MG63 (cell line): Measurements from ENCODE around the gene KCNT2. TPM values are rescaled to one million over a fixed set of nuclear protein-coding genes. Genes with fewer than 3 reads are reported as not detected.

Experiments used
- DNase-seq: peaks from one replicate; pipeline ENCODE4 v3.0.0-alpha.2; 2020
- H3K27me3 ChIP-seq: fragments of 250-450 bp; sonication (Bioruptor Pico); 2 replicates; pipeline ENCODE4 v1.5.1; 2020; ENCODE audit warnings: mild to moderate bottlenecking, moderate library complexity
- H3K36me3 ChIP-seq: fragments of 250-450 bp; sonication (Bioruptor Pico); 2 replicates; pipeline ENCODE4 v1.5.1; 2020; ENCODE audit warnings: mild to moderate bottlenecking, moderate library complexity
- H3K4me3 ChIP-seq: fragments of 250-450 bp; sonication (Bioruptor Pico); 2 replicates; pipeline ENCODE4 v1.5.1; 2020; ENCODE audit warnings: mild to moderate bottlenecking, moderate library complexity
- H3K9me3 ChIP-seq: fragments of 250-450 bp; sonication (Bioruptor Pico); 2 replicates; pipeline ENCODE4 v1.5.1; 2020; ENCODE audit warnings: mild to moderate bottlenecking, moderate library complexity
- total RNA-seq: library from RNA; depleted of rRNA; stranded (reverse); fragments of >200 nt; shearing (Covaris generic); gene quantifications from 2 replicates; pipeline ENCODE4 v1.2.3, GENCODE V29; 2014; ENCODE audit warnings: low replicate concordance

Gene KCNT2
- total RNA-seq, 1 experiment from 2014 or later, result 0.07 TPM

GRCh38 chr1:196603651-196604050 lies 4.6 kb downstream of the KCNT2 start:
- DNase-seq, result no peak
- no peaks in the 10 kb centered on the region for H3K36me3 ChIP-seq
- H3K27me3 ChIP-seq, result no peaks in the 10 kb centered on the region
- H3K4me3 ChIP-seq, result no peak overlapping the region
- no peaks in the 10 kb centered on the region for H3K9me3 ChIP-seq

GRCh38 chr1:196598942-196599748 lies 9.1 kb downstream of the KCNT2 start:
- Histone ChIP-seq H3K9me3 (no peaks in the 10 kb centered on the region), H3K4me3 (no peak overlapping the region), H3K27me3 (no peaks in the 10 kb centered on the region), H3K36me3 (no peaks in the 10 kb centered on the region)
- no peak for DNase-seq

- no peak overlapping the region for H3K4me3 ChIP-seq
- no peak for DNase-seq
- H3K27me3 ChIP-seq, result no peaks in the 10 kb centered on the region
- no peaks in the 10 kb centered on the region for H3K9me3 ChIP-seq
- H3K36me3 ChIP-seq, result no peaks in the 10 kb centered on the region
These were observed 13.5 kb downstream of the KCNT2 start for GRCh38 chr1:196594700-196595099.

DNA sequence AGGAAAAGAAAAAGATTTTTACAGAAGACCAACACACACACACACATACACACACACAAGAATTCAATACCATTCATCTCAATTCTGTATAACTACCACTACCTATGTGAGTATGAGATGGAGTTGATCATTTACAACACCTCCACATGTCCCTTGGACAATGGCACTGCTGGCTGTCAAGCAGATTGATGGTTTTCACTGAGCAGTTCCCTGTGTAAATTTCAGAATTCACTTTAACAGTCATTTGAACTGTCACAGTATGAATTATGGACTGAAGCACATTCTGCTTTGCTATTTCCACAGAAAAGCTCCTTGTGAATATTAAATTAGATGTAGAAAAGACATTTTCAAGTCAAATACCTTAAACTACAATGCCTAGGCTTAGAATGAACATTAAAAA lies 14.3 kb downstream of the KCNT2 start:
- H3K36me3 ChIP-seq, result no peaks in the 10 kb centered on the region
- no peak for DNase-seq
- H3K27me3 ChIP-seq, result no peaks in the 10 kb centered on the region
- H3K9me3 ChIP-seq, result no peaks in the 10 kb centered on the region
- H3K4me3 ChIP-seq, result no peak overlapping the region

- no peak overlapping the region for H3K4me3 ChIP-seq
- no peaks in the 10 kb centered on the region for H3K36me3 ChIP-seq
- H3K27me3 ChIP-seq, result no peaks in the 10 kb centered on the region
- no peaks in the 10 kb centered on the region for H3K9me3 ChIP-seq
- no peak for DNase-seq
These were observed 17.3 kb downstream of the KCNT2 start for GRCh38 chr1:196590959-196591358.

DNA sequence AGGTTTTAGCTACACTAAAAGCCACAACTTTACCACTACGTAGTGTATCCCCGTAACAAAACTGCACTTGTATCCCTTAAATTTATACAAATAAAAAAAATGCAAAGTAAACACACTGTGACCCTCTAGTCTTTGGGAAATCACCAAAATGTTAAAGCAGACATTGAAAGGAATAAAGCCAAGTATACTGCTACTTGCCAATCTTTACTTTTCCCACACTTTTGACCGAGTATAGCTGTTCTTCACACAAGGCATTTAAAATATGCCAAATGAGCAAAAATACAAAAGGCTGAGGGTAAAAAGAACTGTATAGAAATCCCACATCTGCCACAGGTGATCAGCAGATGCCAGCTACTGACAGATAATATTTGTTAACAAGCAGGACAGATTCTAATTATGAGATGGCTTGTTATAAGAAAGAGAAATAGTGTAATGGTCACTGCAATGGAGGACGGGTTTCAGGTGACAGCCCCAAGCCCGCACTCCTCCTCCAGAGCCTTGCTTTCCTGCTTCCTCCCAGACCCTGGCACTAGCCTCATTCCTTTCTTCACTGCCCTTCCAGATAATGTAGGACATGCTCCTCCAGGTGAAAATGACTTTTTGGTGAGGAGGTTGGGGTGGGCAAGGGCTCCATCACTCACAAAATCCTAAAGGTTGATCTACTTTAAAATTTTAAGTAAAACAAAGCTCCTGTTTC lies 18.1 kb downstream of the KCNT2 start:
- Histone ChIP-seq H3K4me3 (no peak overlapping the region), H3K27me3 (no peaks in the 10 kb centered on the region), H3K36me3 (no peaks in the 10 kb centered on the region), H3K9me3 (no peaks in the 10 kb centered on the region)
- DNase-seq, result no peak

DNA sequence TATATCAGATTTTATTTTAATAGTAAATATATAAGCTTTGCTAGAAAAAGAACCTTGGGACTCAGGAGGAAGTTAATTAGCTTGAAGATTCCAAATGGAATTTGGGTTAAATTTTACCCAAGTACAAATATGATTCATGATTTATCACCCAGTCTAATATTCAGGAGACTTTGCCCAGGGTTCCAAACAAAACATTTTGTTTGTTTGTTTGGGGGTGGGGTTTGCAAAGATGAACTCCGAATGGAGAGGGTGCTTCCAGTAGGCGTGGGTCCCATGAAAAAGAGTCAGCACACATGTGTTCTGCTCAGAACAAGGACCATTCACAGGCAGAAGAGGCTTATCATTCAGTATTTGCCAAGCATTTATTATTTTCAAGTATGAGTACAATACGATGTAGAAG lies 23.5 kb downstream of the KCNT2 start:
- no peak for DNase-seq
- Histone ChIP-seq H3K27me3 (no peaks in the 10 kb centered on the region), H3K36me3 (no peaks in the 10 kb centered on the region), H3K4me3 (no peak overlapping the region), H3K9me3 (no peaks in the 10 kb centered on the region)

- Histone ChIP-seq H3K4me3 (no peak overlapping the region), H3K27me3 (no peaks in the 10 kb centered on the region), H3K9me3 (no peaks in the 10 kb centered on the region), H3K36me3 (no peaks in the 10 kb centered on the region)
- no peak for DNase-seq
These were observed 30.9 kb downstream of the KCNT2 start for GRCh38 chr1:196577386-196577785.

DNA sequence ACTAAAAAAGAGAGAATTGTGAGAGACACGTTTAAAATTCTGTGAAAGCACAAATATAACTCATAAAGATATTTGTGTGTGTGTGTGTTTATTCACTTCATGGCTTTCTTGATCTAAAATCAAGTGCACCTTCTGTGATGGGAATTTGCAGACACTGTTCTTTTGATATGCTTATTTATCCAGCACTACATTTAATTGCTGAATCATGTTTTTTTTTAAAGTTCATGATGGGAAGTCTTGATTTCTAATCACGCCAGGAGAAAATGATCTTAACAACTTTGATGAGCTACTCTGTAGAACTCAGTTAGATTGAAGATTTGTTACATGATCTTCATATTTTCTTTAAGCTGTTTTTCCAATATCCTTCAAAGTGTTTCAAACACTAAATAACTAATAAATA lies 35.0 kb downstream of the KCNT2 start:
- Histone ChIP-seq H3K4me3 (no peak overlapping the region), H3K27me3 (no peaks in the 10 kb centered on the region), H3K9me3 (no peaks in the 10 kb centered on the region), H3K36me3 (no peaks in the 10 kb centered on the region)
- DNase-seq, result no peak

DNA sequence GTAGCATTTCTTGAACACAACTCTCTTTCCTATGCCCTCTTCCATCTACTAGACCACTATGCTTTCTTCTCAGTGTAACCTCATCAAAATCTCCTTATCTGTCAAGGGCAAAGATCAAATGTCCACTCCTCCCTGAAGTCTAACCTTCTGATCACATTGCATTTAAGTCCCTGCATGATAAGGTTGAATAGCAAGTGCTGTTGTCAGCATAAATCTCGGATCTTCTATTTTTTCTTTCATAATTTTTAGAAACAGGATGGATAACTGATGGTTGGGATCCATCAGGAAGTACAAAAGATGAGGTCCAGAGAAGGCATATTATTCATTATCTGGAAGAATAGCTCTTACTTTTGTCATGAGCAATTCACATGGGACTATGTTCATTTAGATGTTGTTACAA lies 41.0 kb downstream of the KCNT2 start:
- H3K4me3 ChIP-seq, result no peak overlapping the region
- H3K27me3 ChIP-seq, result no peaks in the 10 kb centered on the region
- H3K9me3 ChIP-seq, result peaks cover 2% of the 10 kb centered on the region; the same call in 1 of the 2 replicates
- no peaks in the 10 kb centered on the region for H3K36me3 ChIP-seq
- no peak for DNase-seq

DNA sequence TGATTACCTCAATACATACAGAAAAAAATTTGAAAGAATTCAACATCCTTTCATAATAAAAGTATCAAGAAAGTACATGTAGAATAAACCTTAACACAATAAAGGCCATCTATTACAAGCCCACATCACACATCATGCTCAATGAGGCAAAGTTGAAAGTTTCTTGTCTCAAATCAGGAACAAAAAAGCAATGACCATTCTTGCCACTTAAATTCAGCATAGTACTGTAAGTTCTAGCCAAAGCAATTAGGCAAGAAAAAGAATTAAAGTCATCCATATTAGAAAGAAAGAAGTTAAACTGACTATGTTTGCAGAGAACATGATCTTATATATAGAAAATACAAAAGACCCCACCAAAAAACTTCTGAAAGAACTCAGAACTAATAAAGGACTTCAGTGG lies 44.5 kb downstream of the KCNT2 start:
- peaks cover 2% of the 10 kb centered on the region; the same call in 1 of the 2 replicates for H3K9me3 ChIP-seq
- no peak for DNase-seq
- no peaks in the 10 kb centered on the region for H3K27me3 ChIP-seq
- no peaks in the 10 kb centered on the region for H3K36me3 ChIP-seq
- no peak overlapping the region for H3K4me3 ChIP-seq

GRCh38 chr1:196559314-196559713 lies 48.9 kb downstream of the KCNT2 start:
- DNase-seq, result no peak
- no peaks in the 10 kb centered on the region for H3K27me3 ChIP-seq
- H3K4me3 ChIP-seq, result no peak overlapping the region
- no peaks in the 10 kb centered on the region; the same call in 1 of the 2 replicates for H3K9me3 ChIP-seq
- no peaks in the 10 kb centered on the region for H3K36me3 ChIP-seq

DNA sequence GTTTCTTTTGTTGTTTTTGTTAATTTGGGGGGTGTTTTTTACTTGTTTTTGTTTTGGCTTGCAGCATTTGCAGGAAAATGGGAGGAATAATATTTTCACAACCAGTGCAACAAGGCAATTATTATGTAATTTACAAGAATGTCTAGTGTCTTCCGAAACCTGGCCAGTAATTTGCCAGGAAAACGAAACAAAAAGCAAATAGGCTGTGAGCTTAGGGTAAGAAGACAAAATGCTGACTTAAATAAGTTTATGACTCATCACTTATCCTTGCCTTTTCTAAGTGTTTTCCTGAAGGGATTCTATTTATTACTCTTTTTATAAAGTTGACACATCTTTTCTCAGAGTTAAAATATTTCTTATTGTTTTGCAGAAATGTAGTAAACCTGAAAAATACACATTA lies 49.8 kb downstream of the KCNT2 start:
- no peaks in the 10 kb centered on the region for H3K36me3 ChIP-seq
- DNase-seq, result peak; percentile 22
- H3K4me3 ChIP-seq, result peak overlapping the region; percentile 38
- no peaks in the 10 kb centered on the region for H3K9me3 ChIP-seq
- H3K27me3 ChIP-seq, result no peaks in the 10 kb centered on the region

GRCh38 chr1:196557797-196558196 lies 50.4 kb downstream of the KCNT2 start:
- no peak for DNase-seq
- Histone ChIP-seq H3K27me3 (no peaks in the 10 kb centered on the region), H3K9me3 (no peaks in the 10 kb centered on the region), H3K36me3 (no peaks in the 10 kb centered on the region), H3K4me3 (peak overlapping the region; percentile 38)

- Histone ChIP-seq H3K36me3 (no peaks in the 10 kb centered on the region), H3K27me3 (no peaks in the 10 kb centered on the region), H3K9me3 (no peaks in the 10 kb centered on the region), H3K4me3 (no peak overlapping the region)
- no peak for DNase-seq
These were observed 57.5 kb downstream of the KCNT2 start for GRCh38 chr1:196550731-196551130.

DNA sequence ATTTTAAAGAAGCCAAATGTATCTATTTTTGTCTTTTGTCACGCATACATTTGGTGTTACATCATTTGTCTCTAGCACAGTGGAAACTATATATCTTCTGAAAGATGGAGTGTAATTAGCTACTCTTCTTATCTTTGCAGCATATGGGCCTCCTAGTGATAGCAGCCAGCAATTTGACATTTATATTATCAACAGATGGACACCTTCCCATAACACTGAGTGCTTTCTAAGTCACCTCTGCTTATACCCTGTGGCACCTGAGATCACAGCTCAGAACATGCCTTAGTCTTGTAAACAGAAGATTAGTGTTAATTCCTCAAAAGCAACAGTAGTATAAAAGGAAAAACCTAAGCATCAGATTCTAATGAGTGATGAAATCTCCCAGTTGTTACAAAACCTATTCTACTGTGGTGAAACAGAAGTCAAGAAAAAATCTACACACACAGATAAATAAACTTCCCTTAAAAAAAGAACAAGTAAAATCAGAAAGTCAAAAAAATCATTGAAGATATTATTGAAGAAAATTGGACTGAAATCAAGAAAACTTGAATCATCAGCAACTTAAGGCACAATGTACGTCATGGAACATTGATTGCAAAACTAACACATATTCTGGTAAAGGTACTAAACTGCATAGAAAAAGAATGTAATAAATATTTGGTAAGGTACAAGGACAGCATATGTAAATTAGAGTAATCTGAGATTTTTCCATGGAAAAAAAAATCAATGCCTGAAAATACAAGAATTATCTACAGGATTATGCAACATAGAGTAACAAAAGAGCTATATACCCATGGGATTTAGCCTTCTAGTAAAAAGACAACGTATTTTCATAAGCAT lies 61.7 kb downstream of the KCNT2 start:
- no peak for DNase-seq
- Histone ChIP-seq H3K27me3 (no peaks in the 10 kb centered on the region; the same call in 1 of the 2 replicates), H3K9me3 (no peaks in the 10 kb centered on the region), H3K4me3 (no peak overlapping the region), H3K36me3 (no peaks in the 10 kb centered on the region)

GRCh38 chr1:196545222-196545621 lies 63.0 kb downstream of the KCNT2 start:
- no peaks in the 10 kb centered on the region for H3K36me3 ChIP-seq
- no peaks in the 10 kb centered on the region; the same call in 1 of the 2 replicates for H3K27me3 ChIP-seq
- DNase-seq, result no peak
- H3K9me3 ChIP-seq, result no peaks in the 10 kb centered on the region
- no peak overlapping the region for H3K4me3 ChIP-seq
